Stimulated activated CD4-positive, alpha-beta T cell treated with anti-CD3 and anti-CD28 coated beads, Interleukin-4, amount 100 ng/mL, for 24 hours (primary cell): ENCODE measurements around the gene CADPS.

Source experiments
- DNase-seq: peaks from one replicate; pipeline ENCODE4 v3.0.0-alpha.2; 2020

Gene CADPS

GRCh38 chr3:62732183-62732904, 142.9 kb downstream of the CADPS start:
- no peak for DNase-seq

- DNase-seq = no peak
These were observed 147.2 kb downstream of the CADPS start for GRCh38 chr3:62727981-62728380.

- no peak for DNase-seq
These were observed 147.7 kb downstream of the CADPS start for GRCh38 chr3:62727536-62727935.

DNA sequence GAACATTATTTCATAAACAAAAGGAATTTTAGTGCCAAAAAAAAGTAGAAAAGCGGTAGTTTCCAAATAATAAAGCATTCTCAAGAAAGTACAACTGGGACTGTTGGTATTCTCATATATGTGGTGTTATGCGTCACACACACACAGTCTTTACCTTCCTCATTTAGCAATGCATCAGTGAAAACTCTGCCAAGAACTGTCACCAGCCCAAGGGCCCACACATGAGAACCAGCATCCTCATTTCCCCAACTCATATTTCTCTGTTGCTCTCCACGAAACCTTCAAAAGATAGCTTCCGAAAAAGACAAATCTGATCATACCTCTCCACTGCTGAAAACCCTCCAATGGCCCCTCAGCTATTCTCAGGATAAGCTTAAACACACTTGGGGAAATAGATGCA, 150.7 kb downstream of the CADPS start:
- no peak for DNase-seq

- no peak for DNase-seq
These were observed 151.3 kb downstream of the CADPS start for GRCh38 chr3:62723914-62724217.

DNA sequence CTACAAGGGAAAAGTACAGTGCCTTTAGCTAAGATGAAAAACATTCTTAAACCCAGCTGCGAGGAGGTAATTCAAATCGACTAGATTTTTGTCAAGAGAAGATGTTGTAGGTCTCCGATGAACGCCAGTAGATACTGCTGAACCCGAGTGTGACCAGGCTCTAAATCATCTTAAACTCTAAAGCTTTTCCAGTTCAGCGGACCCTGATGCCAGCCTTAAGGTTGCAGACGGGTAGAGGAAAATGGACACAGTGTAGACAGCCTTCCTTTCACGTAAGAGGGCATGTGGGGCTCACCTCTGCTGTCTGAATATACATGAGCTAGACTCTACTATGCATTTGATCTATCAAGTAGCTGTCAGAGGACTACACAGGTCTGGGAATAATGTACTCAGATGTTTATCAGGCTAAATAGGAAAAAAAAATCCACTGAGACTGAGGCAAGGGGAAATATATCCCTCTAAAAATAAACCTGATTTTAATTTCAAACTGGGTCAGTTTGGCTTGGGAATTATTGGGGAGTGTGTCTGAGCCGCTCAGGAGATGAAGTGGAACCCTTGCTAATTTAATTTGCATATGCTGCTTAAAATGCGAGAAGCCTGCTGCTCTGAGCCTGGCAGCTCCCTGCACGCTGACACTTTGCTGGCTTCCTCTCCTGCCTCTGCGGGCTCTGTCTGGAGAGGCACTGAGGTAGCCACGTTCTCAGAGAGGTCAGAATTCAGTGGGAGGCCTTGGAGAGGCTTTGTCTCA, 151.9 kb downstream of the CADPS start:
- no peak for DNase-seq

DNA sequence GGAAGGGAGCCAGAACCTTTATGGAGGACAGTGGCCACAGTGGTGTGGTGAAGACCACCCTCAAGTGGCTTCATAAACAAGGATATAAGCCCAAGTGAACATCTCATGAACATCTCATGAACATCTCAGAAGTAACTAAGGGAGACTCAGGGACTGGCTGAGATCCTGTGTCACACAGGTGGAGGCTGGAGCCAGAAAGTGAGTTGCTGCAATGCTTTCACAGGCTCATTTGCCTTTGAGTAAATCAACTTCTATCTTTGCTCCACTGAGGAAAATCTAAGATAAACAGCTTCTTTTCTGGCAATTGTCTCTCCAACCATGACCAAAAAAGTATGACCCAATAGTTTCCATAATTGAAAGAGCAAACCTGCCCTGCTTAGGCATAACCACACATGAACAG, 152.9 kb downstream of the CADPS start:
- no peak for DNase-seq

- DNase-seq = no peak
These were observed 156.5 kb downstream of the CADPS start for GRCh38 chr3:62718515-62719320.

DNA sequence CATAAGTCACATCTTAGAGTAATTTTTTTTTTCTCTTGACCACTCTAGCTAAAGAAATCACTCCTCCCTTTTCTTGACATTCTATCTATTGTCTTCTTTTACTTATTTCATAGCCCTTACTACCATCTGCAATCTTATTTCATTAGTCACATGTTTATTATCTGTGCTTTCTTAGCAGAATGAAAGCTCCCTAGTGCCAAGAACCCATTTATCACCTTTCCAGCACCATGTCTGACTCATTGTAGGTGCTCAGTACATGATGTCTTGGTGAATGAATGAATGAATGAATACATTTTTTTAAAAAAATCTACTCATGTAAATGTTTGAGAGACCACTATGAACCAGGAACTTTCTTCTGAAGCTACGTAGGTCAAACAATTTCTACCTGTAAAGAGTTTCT, 157.2 kb downstream of the CADPS start:
- no peak for DNase-seq

DNA sequence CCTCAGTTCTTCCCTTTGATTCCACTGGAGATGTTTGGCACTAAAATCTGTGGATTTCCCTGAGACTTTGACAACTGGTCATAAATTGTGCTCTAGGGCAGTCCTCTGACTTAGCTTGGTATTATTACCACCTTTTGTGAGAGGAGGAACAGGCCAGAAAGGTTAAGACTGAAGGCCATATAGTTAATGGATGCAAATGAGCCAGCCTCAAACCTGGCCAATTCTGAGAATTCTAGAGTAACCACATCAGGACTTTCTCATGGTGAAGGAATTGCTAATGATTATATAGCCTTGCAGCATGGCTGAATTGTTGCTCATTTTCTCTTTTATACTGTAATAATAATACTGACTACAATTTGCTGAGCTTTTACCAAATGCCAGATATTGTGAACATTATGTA, 162.5 kb downstream of the CADPS start:
- DNase-seq = no peak

GRCh38 chr3:62710751-62711150, 164.5 kb downstream of the CADPS start:
- no peak for DNase-seq

GRCh38 chr3:62708638-62709373, 166.4 kb downstream of the CADPS start:
- no peak for DNase-seq

DNA sequence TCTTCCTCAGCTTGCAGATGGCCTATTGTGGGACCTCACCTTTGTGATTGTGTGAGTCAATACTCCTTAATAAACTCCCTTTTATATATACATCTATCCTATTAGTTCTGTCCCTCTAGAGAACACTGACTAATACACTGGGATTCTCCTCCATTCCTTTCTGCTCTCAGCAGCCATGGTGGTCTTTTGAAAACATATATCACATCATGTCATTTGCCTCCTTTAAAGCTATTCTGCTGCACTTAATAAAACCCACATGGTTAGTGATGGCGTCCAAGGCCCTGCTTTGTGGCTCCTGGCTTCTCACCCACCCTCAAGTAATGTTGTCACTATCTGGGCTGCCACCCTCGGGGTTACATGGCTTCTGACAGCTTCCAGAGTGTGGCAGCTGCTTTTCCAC, 169.5 kb downstream of the CADPS start:
- no peak for DNase-seq

DNA sequence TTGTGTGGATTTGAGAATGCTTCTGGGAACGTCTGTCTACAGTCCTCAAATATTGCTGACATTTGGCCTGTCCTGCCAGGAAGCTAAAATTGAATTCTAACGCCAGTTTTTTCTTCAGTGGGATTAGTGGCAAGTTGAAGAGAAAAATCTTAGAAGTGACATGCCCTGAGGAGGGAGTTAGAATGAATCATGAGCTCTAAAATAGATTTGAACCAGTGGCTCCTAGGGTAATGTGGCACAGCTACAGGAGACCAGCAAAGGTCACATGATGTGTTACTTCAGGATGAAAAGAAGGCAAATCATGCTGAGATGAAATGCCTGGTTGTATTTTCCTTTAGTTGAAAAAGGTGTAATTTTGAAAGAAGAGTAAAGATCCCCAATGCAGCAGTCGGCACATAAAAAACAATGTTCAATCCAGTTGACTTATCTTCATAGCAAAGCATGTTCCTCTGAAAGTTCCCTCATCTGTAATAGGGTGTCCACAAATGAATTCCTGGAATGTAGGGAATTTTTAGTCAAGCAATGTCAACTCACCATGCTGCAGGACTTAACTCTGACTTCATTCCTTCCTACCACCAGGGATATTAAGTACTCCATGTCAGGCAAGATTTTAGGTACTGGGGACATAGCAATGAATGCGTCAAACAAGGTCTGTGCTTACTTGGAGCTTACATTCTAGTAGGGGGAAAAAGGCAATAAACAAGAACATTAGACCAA, 171.6 kb downstream of the CADPS start:
- no peak for DNase-seq

DNA sequence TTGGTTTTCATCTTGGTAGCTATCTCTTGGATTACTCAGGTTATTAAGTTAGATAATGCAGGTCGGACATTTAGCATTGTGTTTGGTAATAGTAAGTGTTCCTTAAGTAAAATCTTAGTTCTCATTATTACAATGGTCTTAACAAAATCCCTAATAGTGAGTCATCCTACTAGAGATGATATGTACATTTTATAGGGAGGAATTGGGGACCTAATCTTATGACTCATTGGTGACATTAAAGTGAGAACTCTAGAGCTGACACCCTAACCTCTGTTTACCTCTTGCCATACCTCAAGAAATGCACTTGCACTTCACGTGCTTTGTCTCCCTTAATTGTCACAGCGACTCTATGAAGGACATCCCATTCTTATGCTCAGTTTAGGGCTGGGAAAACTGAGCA, 174.9 kb downstream of the CADPS start:
- no peak for DNase-seq

GRCh38 chr3:62699728-62700127, 175.5 kb downstream of the CADPS start:
- DNase-seq = no peak

DNA sequence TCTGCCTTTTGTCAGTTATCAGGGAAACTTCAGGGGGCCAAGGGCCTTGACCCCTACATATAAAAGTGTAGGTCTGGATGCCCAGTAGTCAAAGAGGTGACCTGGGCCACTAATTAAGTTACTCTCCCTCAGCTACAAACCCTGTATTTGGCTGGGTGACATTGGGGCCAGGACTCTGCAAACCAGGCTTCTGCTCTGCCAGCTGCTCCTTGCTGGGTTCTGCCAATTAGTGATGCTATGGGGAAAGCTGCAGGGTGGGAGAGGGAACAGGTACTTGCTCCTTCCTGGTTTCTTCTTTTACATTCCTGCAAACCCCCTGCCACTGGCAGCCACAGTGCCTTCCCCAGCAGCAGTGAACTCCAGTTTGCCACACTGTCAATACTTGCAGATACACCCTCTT, 179.2 kb downstream of the CADPS start:
- no peak for DNase-seq

DNA sequence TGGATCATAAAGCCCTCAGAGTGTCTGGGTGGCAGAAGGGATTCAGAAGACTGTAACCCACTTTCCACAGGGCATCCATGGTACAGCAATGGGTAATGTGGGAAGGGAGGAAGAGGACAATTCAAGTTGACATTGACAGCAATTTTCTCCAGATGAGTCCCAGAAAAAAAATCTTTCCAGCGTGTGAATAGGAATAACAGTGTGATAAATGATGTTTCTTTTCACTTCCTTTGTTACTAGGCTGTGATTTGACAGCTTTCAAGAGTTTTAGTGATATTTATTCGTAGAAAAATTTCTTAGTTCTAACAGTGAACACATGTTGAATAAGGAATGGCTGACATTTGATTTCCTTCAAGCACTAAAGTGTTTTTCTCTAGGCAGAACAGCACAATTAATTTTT, 186.4 kb downstream of the CADPS start:
- DNase-seq = no peak

DNA sequence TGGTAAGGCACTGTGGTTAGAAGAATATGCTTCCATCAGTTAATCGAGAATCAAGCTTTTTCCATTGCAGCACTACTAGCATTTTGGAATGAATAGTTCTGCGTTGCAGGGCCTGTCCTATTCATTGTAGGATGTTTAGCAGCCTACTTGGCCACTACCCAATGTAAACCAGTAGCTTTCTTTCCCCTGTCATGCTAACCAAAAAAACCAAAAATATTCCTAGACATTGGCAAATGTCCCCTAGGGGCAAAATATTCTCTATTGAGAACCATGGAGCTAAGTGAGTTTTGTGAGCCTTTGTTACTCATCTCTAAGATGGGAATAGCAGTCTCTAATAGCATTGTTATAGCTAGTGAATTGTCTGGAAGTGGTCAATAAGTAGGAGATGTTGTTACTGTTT, 187.2 kb downstream of the CADPS start:
- no peak for DNase-seq

DNA sequence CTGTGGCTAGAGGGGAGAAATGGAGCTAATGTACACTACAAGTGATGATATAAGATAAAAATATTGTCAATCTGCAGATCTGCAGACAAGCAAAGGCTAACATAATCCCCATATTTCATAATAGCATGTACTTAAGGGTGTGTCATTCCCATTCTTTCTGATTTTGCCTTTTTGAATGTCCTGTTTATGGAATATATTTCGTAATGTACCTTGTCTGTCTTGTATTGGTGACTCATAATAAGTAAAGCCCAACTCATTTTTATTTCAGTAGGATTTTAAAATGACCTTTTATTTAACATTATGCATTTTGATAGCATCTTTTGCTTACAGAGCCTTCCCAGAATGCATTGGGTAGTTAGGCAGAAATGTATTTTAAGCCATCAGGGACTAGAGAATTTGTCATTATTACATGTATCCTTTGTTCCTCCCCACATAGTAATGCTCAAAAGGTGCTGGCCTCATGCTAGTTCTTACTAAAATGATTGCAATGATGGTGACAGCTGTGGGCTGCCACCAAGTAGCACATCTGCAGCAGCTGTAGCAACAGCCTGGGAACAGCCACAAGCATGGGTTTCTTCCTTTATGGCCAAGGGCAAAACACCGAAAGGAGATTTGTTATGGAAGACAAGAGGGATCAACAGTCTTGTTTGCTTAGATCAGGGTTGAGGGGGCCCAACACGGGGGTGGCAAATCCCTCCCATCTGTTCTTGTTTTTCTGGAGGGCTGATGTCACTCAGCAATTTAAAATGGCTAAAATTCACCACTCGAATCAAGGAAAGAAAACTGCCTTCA, 188.5 kb downstream of the CADPS start:
- DNase-seq = no peak

- DNase-seq = no peak
These were observed 192.4 kb downstream of the CADPS start for GRCh38 chr3:62682826-62683225.

DNA sequence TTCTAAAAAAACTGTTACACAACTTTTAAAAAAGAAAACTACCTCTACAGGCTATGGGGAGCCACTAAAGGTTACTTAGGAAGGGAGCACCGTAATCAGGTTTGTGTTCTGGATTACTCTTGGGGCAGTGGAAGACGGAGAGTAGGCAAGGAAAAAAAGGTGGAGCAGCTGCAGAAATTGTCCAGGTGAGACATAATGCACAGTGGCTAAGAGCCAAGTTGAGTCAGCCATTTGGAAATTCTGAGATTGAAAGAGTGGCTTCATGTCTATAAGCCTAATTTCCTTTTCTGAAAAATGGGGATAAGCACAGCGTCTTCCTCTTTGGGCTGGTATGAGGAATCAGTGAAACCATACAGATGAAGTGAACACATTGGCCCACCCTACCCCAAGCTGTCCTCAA, 195.2 kb downstream of the CADPS start:
- no peak for DNase-seq
